ENCODE data around the gene FCGR3B.
"Not testable (repeated sequence)": the region's sequence is repeated elsewhere in the genome, so short reads cannot be mapped to it uniquely, and the experiment has no call there.

- TF ChIP-seq FOXA1 (IDR thresholded peaks at IDR 0.05); FOXK2 (IDR thresholded peaks at IDR 0.05); ZNF384 (IDR thresholded peaks at IDR 0.05); LEF1 (IDR thresholded peaks at IDR 0.05; ENCODE audit: borderline replicate concordance): not testable (repeated sequence)
Measured at GRCh38 chr1:161610198-161610597, 20.8 kb downstream of the FCGR3B start.
